Measurements from ENCODE around the gene ZNF784.

Gene ZNF784

GRCh38 chr19:55642153-55643002 lies 18.0 kb upstream of the ZNF784 start:
- no peak for FAIRE-seq

GRCh38 chr19:55641426-55642152 lies 17.2 kb upstream of the ZNF784 start:
- no peak for FAIRE-seq

DNA sequence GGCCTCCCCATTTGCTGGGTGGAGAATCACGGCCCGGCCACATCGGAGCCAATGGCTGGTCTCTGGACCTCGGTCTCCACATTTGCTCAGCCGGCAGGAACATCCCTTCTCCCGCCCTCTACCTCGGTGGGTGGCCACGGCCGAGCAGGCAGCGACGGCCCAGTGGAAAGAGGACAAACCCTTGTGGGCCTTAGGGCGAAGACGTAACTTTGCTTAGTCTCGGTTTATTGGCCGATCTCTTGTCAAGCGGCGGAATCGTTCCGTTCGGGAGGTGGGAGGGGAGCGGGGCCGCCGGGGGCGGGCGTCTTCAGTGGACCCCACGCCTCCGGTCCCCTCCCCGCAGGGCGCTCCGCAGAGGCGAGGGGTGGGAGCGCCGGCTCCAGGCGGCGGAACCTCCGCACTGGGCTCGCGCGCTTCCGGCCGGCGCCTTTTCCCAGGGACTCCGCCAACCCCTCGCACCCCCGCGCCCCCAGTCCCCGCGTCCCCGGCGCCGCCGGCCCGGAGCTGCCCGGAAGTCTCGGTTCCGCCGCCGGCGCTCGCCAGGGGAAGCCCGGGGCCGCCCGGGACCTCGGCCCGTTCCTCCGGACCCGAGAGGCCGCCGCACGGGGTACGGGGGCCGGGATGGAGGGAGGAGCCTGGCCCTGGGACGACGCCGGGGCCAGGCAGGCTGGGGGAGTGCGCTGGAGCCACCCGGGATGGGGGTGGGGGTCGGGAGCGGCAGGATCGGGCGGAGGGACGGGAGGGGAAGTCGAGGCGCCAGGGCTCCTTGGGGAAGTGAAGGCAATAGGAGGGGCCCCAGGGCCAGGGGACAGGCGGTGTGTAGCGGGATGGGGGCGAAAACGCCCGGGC lies 16.4 kb upstream of the ZNF784 start, which contains the start of gene ZNF580:
ZNF580 (plus strand) TSS at position 426 of the 849 bp plus-strand sequence. CDS start 1,507 bp downstream, outside the sequence.
- FAIRE-seq: no peak

DNA sequence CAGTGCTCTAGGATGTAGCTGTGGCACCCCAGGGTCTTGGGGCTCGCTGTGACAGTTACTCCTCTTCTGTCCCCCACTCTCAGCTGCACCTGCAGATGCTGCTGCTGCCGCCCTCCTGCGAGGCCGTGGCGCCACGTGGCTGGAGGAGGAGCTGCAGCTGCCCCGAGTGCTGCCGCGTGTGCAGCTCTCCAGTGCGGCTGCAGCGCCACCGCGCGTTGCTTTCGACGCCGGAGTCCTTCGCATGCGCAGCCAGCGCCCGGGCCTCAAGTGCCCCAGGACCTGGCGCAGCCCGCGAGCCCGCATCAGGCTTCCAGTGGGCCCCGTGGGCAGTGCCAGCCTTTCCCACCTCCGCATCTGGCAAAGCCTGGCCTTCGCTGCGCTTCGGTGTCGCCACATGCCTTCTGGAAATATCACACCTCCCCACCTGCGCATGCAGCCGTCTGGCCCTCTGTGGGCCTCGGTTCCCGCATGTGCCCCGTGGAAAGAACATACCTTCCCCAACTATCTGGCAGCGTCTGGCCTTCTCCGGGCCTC lies 15.7 kb upstream of the ZNF784 start:
- no peak for FAIRE-seq

GRCh38 chr19:55638864-55639359 lies 14.5 kb upstream of the ZNF784 start:
- no peak for FAIRE-seq

- FAIRE-seq: no peak
Observed at GRCh38 chr19:55637534-55637933, 13.2 kb upstream of the ZNF784 start.

GRCh38 chr19:55636723-55637122 lies 12.4 kb upstream of the ZNF784 start:
- no peak for FAIRE-seq

- FAIRE-seq: no peak
Observed at GRCh38 chr19:55635856-55636440, 11.6 kb upstream of the ZNF784 start.

DNA sequence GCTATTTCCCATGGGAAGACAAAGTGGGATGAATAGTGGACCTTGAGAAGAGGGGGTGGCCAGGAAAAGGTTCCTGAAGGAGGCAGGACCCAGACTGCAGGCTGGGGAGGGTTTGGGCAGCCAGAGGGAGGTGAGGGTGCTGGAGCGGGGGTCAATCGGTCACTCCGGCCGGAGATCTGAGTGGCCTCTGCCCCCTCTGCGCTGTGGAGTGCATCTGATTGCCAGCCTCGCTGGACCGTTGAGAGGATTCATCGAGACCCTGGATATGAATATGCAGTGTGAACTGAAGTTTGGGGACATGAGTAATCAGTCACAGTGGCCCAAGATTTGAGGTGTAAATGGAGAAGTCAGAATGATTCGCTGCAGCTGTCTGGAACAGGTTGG lies 11.0 kb upstream of the ZNF784 start:
- no peak for FAIRE-seq

DNA sequence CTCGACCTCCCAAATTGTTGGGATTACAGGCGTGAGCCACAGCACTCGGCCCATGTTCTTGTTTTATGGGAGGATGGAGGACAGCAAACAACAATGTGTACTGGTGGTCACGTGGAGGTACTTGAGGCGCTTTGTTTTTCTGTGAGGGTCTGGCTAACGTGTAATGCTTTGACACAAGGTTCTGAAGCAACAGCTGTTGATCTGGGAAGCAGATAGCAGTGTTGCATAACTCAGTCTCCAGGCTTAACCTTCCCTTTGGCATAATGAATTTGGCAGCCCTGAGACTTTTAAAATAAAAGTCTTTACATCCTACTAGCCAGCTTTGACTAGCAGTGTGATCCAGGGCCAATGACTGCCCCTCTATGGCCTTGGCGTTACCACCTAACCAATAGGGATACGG lies 9.5 kb upstream of the ZNF784 start:
- FAIRE-seq: no peak

- peak; percentile 41 for FAIRE-seq
Observed at GRCh38 chr19:55632463-55632834, 8.1 kb upstream of the ZNF784 start.

- no peak for FAIRE-seq
Observed at GRCh38 chr19:55626350-55626749, 2.0 kb upstream of the ZNF784 start.

DNA sequence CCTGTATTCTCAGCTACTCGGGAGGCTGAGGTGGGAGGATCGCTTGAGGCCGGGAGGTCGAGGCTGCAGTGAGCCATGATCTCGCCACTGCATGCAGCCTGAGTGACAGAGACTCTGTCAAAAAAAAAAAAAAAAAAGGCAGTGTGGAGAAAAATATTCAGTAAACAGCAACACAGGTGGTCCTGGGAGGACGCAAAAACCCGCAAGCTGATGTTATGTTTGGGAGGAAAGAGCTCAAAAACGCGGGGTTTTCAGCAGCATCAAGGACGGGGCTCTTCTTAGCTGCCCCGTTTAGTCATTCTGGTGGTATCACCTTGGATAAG lies 599 bp upstream of the ZNF784 start:
- FAIRE-seq: no peak

DNA sequence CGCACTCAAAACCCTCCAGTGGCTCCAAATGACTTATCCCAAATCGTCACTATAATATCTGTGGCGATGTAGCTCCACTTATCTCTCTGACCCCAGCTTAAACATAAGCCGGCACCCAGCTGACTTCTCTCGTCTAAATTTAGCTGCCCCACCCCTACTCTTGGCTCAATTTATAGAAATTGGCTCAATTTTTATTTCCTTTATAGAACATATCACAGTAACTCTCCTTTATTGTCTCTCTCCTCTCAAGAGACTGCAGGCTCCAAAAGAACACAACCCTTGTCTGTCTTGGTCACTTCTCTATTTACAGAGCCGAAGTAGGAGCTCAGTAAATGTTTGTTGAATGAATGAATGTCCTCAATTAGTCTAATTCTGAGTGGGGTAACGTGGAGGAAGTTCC lies 805 bp downstream of the ZNF784 start:
- no peak for FAIRE-seq

DNA sequence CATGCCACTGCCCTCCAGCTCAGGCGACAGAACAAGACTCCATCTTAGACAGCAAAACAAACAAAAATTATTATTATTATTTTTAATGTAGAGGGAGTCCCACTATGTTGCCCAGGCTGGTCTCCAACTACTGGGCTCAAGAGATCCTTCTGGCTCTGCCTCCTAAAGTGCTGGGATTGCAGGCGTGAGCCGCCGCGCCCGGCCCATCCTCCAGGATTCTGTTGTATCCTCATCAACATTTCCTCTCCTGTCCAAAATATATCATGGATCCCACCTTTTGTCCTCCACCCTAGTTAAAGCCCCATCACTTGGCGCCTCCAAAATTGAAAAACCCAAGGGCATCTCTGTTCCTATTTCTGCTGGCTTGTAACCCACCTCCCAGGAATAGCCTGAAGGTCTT lies 1.2 kb downstream of the ZNF784 start:
- no peak for FAIRE-seq

GRCh38 chr19:55622242-55622969 lies 2.0 kb downstream of the ZNF784 start:
- no peak for FAIRE-seq

DNA sequence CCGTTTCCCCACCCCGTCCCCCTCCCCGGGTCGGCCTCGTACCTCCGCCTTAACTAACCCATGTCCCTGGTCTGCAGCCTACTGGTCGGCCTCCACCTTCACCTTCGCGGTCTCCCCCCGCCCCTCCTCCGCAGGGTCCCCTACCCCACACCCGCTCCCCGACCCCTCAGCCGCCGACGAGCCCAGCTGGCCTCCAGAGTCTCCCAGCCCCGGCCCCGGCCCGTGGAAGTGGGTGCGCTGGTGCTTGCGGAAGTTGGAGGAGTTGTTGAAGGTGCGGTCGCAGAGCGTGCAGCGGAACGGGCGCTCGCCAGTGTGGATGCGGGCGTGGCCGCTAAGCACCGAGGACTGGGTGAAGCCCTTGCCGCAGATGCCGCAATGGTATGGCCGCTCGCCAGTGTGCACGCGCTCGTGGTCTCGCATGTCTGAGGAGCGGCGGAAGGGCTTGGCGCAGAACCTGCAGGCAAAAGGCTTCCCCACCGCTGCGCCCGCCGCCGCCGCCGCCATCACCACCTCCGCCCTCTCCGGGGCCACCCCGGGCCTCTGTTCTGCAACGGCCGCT lies 2.6 kb downstream of the ZNF784 start:
- FAIRE-seq: no peak

DNA sequence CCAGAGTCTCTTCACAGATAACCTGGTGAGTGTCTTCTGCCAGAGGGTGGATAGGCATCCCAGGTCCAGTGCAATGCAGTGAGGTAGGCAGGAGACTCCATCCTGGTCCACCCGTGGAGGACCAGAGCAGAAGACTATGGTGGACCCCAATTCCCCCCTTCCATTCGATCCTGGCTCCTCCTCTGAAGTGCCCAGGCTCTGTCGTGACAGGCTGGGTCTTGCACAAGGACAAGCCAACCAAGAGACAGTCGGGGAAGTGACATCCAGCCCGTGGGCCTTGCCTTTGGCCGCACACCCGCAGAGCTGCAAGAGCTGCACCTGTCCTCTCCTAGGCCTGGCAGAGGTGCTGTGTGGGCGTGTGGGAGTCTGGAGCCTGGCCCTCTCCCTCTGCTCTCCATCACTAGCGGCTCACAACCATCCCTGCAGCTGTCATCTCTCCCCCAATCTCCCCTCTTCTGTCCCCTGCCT lies 3.1 kb downstream of the ZNF784 start:
- no peak for FAIRE-seq

DNA sequence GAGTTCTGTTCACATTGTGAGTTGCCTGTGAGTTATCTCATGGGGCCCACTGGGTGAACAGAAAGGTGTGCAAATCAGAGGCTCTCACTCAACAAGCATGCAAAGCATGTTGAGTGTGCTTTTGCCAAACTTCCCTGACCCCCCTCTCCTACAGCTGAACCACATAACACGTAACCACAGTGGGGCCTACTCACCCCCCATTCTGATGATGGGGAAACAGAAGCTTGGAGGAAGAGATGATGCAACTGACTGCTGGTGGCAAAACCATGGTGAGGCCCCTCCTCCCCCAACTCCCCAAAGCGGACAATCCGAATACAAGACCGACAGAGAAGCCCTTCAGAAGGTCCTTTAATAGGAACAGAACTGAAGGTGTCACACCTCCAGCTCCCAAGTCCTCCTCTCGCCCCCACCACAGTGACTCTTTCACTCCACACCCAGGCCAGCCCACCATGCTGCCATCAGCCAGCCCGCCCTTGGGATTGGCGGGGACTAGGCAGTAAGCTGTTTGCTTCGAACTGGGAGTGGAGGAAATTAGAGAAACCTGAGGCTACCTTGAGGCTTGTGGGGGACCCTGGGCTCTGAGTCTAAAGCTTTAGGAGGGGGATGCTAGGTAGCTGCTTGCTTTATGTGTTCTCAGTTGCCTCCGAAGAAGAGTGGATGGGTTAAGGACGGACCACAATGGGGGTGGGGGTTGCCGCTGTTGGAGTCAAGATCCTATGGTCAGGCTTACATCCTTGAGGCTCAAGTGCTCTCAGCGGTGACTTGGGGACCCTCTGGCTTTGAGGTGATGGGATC lies 3.8 kb downstream of the ZNF784 start:
- FAIRE-seq: no peak

DNA sequence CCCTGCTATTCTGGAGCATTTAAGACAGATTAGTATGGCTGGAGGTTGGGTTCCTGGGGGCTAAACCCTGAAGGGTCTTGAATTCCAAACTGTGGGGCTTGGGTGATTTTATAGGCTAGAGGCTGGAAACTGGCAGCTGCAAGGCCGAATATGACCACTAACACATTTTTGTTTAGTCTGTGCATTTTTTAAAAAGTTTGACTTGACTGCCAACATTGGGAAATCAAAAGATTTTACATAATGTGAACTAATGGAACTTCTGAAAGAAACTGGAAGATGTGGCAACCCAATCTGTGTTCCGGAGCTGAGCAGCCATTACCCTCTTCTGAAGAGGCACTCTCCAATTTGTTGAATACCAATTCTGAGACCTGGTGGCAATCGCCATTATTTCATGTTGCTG lies 5.1 kb downstream of the ZNF784 start:
- no peak for FAIRE-seq

- no peak for FAIRE-seq
Observed at GRCh38 chr19:55618426-55618825, 5.9 kb downstream of the ZNF784 start.
